IPS-18a (cell line): Measurements from ENCODE around the gene PSMD8.
A peak's percentile ranks its signal among the peaks of the same experiment; 100 is the strongest.
"Not testable (repeated sequence)": the region's sequence is repeated elsewhere in the genome, so short reads cannot be mapped to it uniquely, and the experiment has no call there.

Source experiments
- H3K27ac ChIP-seq: one replicate; pipeline ENCODE4 v1.5.1; 2013; ENCODE audit warnings: low read length
- H3K27me3 ChIP-seq: one replicate; pipeline ENCODE4 v1.6.1; 2013; ENCODE audit warnings: mild to moderate bottlenecking, low read length; ENCODE audit not compliant: control insufficient read depth, insufficient read depth
- H3K36me3 ChIP-seq: one replicate; pipeline ENCODE4 v1.6.1; 2013; ENCODE audit warnings: low read depth, low read length; ENCODE audit not compliant: control insufficient read depth
- H3K4me1 ChIP-seq: one replicate; pipeline ENCODE4 v1.6.1; 2013; ENCODE audit warnings: low read depth, low read length; ENCODE audit not compliant: control insufficient read depth
- H3K4me3 ChIP-seq: one replicate; pipeline ENCODE4 v1.5.1; 2013; ENCODE audit warnings: low read length
- H3K9ac ChIP-seq: one replicate; pipeline ENCODE4 v1.6.1; 2013; ENCODE audit warnings: mild to moderate bottlenecking, low read length, moderate library complexity
- H3K9me3 ChIP-seq: one replicate; pipeline ENCODE4 v1.6.1; 2013; ENCODE audit warnings: low read depth, low read length; ENCODE audit not compliant: control insufficient read depth

The PSMD8 gene

DNA sequence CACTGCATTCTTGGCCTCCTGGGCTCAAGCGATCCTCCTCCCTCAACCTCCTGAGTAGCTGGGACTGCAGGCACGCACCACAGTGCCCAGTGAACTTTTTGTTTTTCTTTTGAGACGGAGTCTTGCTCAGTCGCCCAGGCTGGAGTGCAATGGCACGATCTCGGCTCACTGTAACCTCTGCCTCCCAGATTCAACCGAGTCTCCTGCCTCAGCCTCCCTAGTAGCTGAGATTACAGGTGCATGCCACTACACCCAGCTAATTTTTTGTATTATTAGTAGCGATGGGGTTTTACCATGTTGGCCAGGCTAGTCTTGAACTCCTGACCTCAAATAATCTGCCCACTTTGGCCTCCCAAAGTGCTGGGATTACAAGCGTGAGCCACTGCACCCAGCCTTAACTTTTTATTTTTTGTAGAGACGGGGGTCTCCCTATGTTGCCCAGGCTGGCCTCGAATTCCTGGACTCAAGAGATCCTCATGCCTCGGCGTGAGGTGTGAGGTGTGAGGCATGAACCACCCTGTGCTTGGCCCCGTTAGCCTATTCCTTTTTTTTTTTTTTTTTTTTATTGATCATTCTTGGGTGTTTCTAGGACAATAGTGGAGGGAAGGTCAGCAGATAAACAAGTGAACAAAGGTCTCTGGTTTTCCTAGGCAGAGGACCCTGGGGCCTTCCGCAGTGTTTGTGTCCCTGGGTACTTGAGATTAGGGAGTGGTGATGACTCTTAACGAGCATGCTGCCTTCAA lies 11.3 kb upstream of the PSMD8 start:
- peak overlapping the region; percentile 89 for H3K4me3 ChIP-seq
- not testable (repeated sequence) for H3K9ac ChIP-seq

DNA sequence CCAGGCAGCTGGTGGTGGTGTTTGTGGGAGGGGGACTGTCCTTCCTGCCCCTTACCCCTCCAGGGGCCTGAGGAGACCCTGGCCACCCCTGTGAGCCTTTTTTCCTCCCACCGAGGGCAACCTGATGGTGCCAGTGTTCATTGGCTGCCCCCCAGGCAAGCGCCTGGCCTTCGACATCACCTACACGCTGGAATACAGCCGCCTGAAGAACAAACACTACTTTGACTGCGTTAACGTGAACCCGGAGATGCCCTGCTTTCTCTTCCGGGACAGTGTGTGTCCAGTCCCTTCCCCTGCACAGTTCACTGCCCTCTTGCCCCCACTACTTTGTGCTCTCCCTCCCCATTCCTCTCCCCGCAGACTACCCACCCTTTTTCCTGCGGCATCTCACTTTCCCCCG lies 7.3 kb upstream of the PSMD8 start:
- H3K9ac ChIP-seq = no peak overlapping the region
- H3K4me1 ChIP-seq = no peaks in the 10 kb centered on the region
- H3K9me3 ChIP-seq = no peaks in the 10 kb centered on the region
- no peak overlapping the region for H3K27ac ChIP-seq
- no peak overlapping the region for H3K4me3 ChIP-seq
- H3K27me3 ChIP-seq = no peaks in the 10 kb centered on the region
- H3K36me3 ChIP-seq = no peaks in the 10 kb centered on the region

More for the DNA sequence above, 11.3 kb upstream of the PSMD8 start:
- not testable (repeated sequence) for H3K9me3 ChIP-seq, H3K27ac ChIP-seq, H3K36me3 ChIP-seq, H3K4me1 ChIP-seq
- peaks cover 35% of the 10 kb centered on the region for H3K27me3 ChIP-seq

DNA sequence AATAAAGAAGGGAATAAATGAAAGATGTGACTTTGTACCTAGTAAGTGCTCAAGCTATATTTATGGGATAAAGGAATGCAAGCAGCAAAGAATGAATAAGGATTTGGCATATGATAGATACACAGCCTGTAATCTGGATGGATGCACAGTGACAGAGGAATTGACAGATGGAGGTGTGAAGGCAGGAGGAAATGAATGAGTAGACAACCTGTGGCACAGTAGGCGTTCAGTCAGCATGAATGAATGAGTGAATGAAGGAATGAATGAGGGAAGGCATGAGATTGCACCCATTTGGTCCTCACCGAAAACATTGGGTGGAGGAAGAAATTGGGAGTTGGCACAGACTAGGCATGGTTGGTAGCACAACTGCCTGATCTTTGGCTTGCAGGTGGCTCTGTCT lies 4.8 kb upstream of the PSMD8 start:
- Histone ChIP-seq H3K9me3 (no peaks in the 10 kb centered on the region), H3K9ac (no peak overlapping the region), H3K27me3 (no peaks in the 10 kb centered on the region), H3K27ac (no peak overlapping the region), H3K36me3 (no peaks in the 10 kb centered on the region), H3K4me3 (no peak overlapping the region), H3K4me1 (no peaks in the 10 kb centered on the region)

DNA sequence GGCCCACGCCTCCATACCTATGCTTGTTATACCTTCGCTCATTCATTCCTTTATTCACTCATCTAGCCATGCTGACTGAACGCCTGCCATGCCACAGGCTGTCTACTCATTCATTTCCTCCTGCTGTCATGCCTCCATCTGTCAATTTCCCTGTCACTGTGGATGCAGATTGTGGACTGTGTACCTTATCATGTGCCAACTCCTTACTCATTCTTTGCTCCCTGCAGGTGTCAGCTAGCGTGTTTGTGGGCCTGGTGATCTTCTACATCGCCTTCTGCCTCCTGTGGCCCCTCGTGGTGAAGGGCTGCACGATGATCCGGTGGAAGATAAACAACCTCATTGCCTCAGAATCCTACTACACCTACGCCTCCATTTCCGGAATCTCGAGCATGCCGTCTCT lies 4.1 kb upstream of the PSMD8 start:
- H3K9ac ChIP-seq = no peak overlapping the region
- no peaks in the 10 kb centered on the region for H3K4me1 ChIP-seq
- H3K4me3 ChIP-seq = no peak overlapping the region
- H3K36me3 ChIP-seq = no peaks in the 10 kb centered on the region
- no peaks in the 10 kb centered on the region for H3K27me3 ChIP-seq
- H3K27ac ChIP-seq = no peak overlapping the region
- no peaks in the 10 kb centered on the region for H3K9me3 ChIP-seq

DNA sequence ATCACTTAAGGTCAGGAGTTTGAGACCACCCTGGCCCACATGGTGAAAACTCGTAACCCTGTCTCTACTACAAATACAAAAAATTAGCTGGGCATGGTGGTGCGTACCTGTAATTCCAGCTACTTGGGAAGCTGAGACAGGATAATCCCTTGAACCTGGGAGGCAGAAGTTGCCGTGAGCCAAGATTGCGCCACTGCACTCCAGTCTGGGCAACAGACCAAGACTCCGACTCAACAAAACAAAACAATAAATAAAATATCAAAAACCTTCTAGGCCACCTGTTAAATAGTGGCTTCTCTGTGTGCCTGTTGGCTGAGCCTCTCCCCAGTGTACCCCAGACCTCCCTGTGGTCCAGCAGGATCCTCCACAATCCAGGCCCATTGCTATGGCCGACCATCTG lies 3.3 kb upstream of the PSMD8 start:
- Histone ChIP-seq H3K27ac (no peak overlapping the region), H3K27me3 (no peaks in the 10 kb centered on the region), H3K9me3 (no peaks in the 10 kb centered on the region), H3K36me3 (no peaks in the 10 kb centered on the region), H3K4me1 (peaks cover 4% of the 10 kb centered on the region), H3K4me3 (no peak overlapping the region), H3K9ac (no peak overlapping the region)

DNA sequence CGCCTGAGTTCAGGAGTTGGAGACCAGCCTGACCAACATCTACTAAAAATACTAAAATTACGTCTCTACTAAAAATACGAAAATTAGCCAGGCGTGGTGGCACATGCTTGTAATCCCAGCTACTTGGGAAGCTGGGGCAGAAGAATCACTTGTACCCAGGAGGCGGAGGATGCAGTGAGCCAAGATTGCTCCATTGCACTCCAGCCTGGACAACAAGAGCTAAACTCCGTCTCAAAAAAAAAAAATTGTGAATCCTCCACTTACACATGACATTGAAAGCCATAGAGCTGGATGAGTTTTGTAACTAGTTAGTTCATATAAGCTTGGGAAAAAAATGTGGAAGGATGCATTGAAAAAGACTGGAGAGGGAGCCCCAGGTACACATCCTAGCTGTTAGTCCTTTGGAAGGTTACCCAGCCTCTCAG lies 452 bp upstream of the PSMD8 start:
- H3K27ac ChIP-seq = peak overlapping the region; percentile 76
- H3K36me3 ChIP-seq = peaks cover 6% of the 10 kb centered on the region
- no peaks in the 10 kb centered on the region for H3K27me3 ChIP-seq
- H3K4me1 ChIP-seq = peaks cover 4% of the 10 kb centered on the region
- peak overlapping the region; percentile 49 for H3K9ac ChIP-seq
- no peaks in the 10 kb centered on the region for H3K9me3 ChIP-seq
- H3K4me3 ChIP-seq = peak overlapping the region; percentile 88

DNA sequence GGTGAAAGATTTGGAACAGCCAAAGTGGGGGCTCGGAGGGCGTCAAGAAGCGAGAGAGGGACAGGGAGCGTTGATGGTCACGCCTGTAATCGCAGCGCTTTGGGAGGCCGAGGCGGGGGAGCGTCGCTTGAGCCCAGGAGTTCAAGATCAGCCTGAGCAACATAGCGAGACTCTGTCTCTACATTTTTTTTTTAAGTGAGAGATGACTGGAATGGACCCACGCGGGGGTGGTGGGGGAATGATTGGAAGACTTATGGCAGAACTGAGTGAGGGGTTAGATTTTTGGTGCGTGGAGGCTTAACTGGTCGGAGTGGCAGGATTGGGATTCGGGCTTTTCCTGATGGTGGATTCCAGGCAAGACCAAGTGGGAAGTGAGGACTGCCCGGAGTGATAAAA lies 725 bp downstream of the PSMD8 start:
- Histone ChIP-seq H3K36me3 (peaks cover 12% of the 10 kb centered on the region), H3K9ac (peak overlapping the region; percentile 93), H3K4me1 (peaks cover 4% of the 10 kb centered on the region), H3K27ac (peak overlapping the region; percentile 69), H3K4me3 (peak overlapping the region; percentile 88), H3K9me3 (no peaks in the 10 kb centered on the region), H3K27me3 (no peaks in the 10 kb centered on the region)

DNA sequence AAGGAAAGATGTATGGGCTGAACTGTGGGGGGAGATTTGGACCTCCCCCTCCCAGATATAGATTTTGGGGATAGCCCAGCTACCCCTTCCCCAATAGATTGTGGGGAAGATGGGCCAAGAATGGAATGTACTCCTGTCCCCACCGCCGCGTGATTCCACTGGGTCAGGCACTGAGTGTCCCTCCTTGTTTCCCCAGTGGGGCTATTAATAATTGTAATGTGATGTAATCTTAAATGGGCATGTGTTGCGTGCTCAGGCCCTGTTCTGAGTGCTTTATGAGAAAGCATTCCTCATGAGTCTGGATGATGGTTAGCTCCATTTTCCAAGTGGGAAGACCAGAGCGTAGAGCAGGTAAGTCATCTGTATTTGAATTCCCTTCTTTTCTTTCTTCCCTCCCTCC lies 1.4 kb downstream of the PSMD8 start:
- no peaks in the 10 kb centered on the region for H3K9me3 ChIP-seq
- peaks cover 4% of the 10 kb centered on the region for H3K4me1 ChIP-seq
- no peak overlapping the region for H3K27ac ChIP-seq
- H3K36me3 ChIP-seq = peaks cover 14% of the 10 kb centered on the region
- H3K9ac ChIP-seq = peak overlapping the region; percentile 93
- peak overlapping the region; percentile 88 for H3K4me3 ChIP-seq
- no peaks in the 10 kb centered on the region for H3K27me3 ChIP-seq

DNA sequence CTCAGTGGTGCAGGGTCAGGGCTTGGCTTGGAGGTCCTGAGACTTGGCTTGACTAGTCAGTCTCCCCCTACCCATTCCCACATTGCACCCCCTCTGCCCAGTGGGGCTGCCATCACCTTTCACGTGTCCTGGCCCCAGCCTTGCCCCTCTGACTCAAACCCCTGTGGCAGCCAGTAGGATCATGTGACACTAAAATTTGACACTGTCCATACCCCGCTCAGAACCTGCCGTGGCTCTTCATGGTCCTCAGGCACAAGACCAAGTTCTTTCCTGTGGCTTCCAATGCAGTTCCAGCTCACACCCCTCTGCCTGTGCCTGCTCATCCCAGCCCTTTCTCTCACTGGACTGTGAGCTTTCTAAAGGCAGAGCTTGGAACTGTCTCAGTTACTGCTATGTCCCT lies 2.2 kb downstream of the PSMD8 start:
- no peak overlapping the region for H3K27ac ChIP-seq
- no peak overlapping the region for H3K9ac ChIP-seq
- peaks cover 22% of the 10 kb centered on the region for H3K36me3 ChIP-seq
- no peaks in the 10 kb centered on the region for H3K9me3 ChIP-seq
- peaks cover 4% of the 10 kb centered on the region for H3K4me1 ChIP-seq
- no peak overlapping the region for H3K4me3 ChIP-seq
- H3K27me3 ChIP-seq = no peaks in the 10 kb centered on the region

DNA sequence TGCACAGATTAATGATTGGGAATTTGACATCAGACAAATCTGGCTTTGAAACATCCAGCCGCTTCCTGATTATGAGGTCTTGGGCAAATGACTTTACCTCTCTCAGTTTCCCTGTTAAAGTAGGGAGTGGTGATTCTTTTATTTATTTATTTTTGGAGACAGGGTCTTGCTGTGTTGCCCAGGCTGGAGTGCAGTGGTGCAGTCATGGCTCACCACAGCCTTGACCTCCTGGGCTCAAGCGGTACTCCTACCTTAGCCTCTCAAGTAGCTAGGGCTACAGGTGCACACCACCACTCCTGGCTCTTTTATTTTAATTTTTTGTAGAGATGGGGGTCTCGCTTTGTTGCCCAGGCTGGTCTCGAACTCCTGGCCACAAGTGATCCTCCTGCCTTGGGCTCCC lies 2.7 kb downstream of the PSMD8 start:
- Histone ChIP-seq H3K36me3 (peaks cover 27% of the 10 kb centered on the region), H3K4me1 (peaks cover 4% of the 10 kb centered on the region), H3K4me3 (no peak overlapping the region), H3K9me3 (no peaks in the 10 kb centered on the region), H3K9ac (no peak overlapping the region), H3K27ac (no peak overlapping the region), H3K27me3 (no peaks in the 10 kb centered on the region)

DNA sequence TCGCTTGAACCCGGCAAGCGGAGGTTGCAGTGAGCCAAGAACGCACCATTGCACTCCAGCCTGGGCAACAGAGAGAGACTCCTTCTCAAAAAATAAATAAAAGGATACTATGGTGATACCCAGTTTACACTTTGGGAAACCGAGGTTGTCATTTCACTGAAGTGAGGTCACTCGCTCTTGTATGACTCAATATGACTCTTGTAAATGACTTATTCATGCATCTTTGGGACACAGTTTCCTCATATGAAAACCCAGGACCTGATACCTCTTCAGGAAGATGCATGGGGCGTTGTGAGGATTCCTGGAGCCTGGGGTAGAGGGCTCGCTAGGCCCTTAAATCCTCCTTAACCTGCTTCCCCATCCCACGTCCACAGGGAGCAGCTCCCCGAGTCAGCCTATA lies 4.5 kb downstream of the PSMD8 start:
- no peaks in the 10 kb centered on the region for H3K27me3 ChIP-seq
- no peak overlapping the region for H3K9ac ChIP-seq
- peaks cover 44% of the 10 kb centered on the region for H3K36me3 ChIP-seq
- no peak overlapping the region for H3K4me3 ChIP-seq
- H3K4me1 ChIP-seq = peaks cover 4% of the 10 kb centered on the region
- H3K9me3 ChIP-seq = no peaks in the 10 kb centered on the region
- H3K27ac ChIP-seq = no peak overlapping the region

DNA sequence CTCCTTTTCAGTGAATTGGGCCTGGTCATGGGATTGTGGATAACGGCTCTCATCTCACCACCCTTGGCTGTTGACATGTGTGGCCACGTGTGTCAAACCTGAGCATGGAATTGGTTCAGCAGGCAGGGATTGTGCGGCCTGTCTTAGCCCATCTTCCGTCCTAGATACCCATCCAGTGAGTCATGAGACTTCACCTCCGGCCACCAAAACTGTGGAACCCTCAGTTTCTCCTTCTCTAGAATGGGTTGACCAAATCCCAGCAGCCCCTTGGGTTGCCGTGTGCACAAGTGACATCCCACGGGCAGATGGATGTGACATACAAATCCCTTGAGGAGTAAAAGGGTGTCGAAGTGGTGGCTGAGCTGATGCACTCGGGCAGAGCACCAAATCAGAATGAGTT lies 6.8 kb downstream of the PSMD8 start:
- Histone ChIP-seq H3K36me3 (peaks cover 46% of the 10 kb centered on the region), H3K4me3 (no peak overlapping the region), H3K4me1 (no peaks in the 10 kb centered on the region), H3K27ac (no peak overlapping the region), H3K9me3 (no peaks in the 10 kb centered on the region), H3K27me3 (no peaks in the 10 kb centered on the region), H3K9ac (no peak overlapping the region)
